ENCODE data around the gene PCSK1.

PCSK1 gene

DNA sequence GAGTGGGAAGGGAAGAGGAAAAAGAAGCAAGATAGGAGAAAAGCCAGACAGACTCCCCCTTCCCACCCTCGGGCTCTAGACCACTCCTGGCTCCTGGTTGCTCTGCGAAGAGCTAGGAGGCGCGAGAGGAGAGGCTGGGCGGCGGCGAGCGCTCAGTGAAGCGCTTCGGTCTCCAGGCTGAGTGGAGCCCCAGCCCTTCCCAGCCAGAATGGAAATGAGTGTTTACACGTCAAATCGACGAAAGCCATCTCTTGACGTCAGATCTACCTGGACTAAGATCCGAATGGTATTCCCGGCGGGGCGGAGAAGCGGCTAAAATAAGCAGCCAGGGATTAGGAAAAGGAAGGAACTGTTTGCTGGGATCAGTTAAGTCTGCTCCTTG lies at the start of gene PCSK1:
Gene PCSK1, minus strand, starts transcription at position 183 of the 382 bp plus-strand sequence. CDS start 206 bp downstream, outside the sequence.
- DNase-seq (ENCODE audit: low read depth in 2 of 3, low spot score in 2 of 3) = no peak

DNA sequence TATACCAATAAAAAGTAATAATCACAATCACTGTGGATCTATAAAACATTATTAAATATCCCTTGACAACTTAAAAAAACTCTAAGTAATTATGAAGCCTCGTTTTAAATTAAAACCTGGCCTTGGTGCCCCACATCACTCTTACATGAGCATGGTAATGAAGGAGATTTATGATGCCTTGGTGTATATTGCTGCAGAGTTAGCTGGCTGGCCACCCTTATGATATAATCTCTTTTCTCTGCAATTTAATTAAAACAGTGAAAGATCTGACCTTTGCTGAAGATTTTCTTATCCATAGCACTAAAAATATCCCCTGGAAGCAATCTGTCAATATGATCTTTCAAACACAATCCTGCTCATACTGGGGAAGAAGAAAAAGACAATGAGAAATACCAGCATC lies 48.8 kb upstream of the PCSK1 start:
- no peak for DNase-seq (ENCODE audit: low read depth in 2 of 3, low spot score in 2 of 3)

GRCh38 chr5:96481009-96481786 lies 48.1 kb upstream of the PCSK1 start:
- no peak for DNase-seq (ENCODE audit: low read depth in 2 of 3, low spot score in 2 of 3)

DNA sequence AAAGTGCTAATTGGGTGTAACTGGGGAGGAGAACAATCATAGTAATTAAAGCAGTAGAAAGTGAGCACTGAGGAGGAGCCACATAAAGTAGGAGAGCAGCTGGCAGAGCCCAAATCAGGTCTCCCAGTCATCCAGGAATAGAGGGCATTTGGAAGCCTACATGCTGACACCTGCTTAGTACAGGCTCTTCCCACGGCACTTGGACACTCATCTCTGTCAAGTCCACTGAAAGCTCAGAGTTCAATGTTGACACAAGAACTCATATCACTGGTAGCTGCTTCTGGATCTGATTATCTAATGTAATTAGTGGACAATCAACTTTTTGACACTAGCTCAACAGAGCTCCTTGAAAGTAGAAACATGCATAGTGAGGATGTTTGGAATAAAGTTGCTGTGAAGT lies 45.9 kb upstream of the PCSK1 start:
- no peak for DNase-seq (ENCODE audit: low read depth in 2 of 3, low spot score in 2 of 3)

GRCh38 chr5:96476654-96477053 lies 43.6 kb upstream of the PCSK1 start:
- no peak for DNase-seq (ENCODE audit: low read depth in 2 of 3, low spot score in 2 of 3)

DNA sequence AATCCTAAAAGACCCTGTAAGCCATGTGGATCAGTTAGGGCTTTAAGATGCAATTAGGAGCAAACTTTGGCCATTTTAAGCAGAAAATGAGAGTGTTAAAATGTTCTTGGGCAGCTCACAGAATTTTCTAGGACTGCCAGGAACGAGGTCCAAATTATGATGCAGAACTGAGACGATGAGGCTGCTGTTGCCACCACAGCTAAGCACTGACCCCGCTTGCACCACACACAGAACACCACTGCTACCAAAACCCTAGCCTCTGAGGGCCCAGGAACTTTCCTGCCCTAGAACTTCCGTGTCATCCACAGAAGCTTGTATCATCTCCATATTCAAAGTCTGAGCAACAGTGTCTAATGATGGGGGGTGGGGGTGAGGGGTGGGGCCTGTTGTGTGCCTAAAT lies 41.0 kb upstream of the PCSK1 start:
- no peak for DNase-seq (ENCODE audit: low read depth in 2 of 3, low spot score in 2 of 3)

DNA sequence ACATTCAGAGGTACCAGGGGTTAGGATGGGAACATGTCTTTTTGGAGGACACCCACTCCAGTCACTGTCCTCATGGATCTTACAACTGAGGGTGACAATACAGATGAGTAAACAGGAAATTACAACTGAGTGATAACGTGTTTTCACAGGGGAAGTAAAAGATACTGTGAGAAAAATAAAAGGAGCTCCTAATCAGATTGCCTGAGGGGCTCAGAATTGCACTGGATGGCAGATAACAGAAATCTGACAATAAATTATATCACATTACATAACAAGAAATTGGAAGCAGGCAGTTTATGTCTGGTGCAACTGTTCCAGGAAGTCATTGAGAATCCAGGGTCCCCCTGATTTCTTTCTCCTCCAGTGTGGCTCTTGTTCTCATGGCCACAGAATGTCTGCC lies 40.1 kb upstream of the PCSK1 start:
- DNase-seq (ENCODE audit: low read depth in 2 of 3, low spot score in 2 of 3) = no peak

GRCh38 chr5:96470785-96471184 lies 37.7 kb upstream of the PCSK1 start:
- no peak for DNase-seq (ENCODE audit: low read depth in 2 of 3, low spot score in 2 of 3)

GRCh38 chr5:96468956-96469355 lies 35.9 kb upstream of the PCSK1 start:
- no peak for DNase-seq (ENCODE audit: low read depth in 2 of 3, low spot score in 2 of 3)

GRCh38 chr5:96463091-96463490 lies 30.0 kb upstream of the PCSK1 start:
- DNase-seq (ENCODE audit: low read depth in 2 of 3, low spot score in 2 of 3) = no peak

- DNase-seq (ENCODE audit: low read depth in 2 of 3, low spot score in 2 of 3) = no peak
Measured at GRCh38 chr5:96459313-96460121, 26.5 kb upstream of the PCSK1 start.

DNA sequence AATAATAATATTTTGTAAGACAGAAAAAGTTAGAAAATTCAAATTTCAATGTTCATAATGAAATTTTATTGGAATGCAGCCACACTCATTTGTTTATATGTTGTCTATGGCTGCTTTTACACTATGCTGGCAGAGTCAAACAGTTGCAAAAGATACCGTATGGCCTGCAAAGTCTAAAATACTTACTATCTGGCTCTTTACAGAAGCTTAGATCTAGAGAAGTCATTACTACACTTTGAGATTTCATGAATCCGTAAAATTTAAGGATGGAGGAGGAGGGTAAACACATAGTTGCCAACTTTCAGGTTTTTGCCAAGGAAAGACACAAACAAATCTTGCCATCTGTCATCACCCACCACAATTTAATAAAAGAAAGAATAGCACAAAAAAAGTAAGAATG lies 25.1 kb upstream of the PCSK1 start:
- no peak for DNase-seq (ENCODE audit: low read depth in 2 of 3, low spot score in 2 of 3)

DNA sequence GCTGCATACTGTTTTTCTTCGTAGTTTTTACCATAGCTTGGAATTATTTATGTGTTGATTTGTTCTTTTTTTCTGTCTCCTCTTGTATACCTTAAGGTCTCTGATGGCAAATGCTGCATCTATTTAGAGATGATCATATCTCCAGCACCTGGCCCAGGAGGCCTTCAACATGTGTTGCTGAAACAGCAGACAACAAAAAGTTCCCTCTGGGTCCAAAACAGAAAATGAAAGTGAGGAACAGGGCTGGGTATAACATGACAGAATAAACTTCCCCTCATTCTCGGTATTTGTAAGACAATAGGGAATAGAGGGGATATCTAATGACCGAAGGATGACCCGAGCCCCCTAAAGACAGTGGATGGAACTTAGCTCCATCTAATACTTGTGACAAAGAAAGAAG lies 22.7 kb upstream of the PCSK1 start:
- no peak for DNase-seq (ENCODE audit: low read depth in 2 of 3, low spot score in 2 of 3)

GRCh38 chr5:96453394-96453793 lies 20.3 kb upstream of the PCSK1 start:
- DNase-seq (ENCODE audit: low read depth in 2 of 3, low spot score in 2 of 3) = no peak

- DNase-seq (ENCODE audit: low read depth in 2 of 3, low spot score in 2 of 3) = no peak
Measured at GRCh38 chr5:96447949-96448348, 14.9 kb upstream of the PCSK1 start.

GRCh38 chr5:96440185-96440538 lies 7.1 kb upstream of the PCSK1 start:
- no peak for DNase-seq (ENCODE audit: low read depth in 2 of 3, low spot score in 2 of 3)

GRCh38 chr5:96439477-96440184 lies 6.6 kb upstream of the PCSK1 start:
- DNase-seq (ENCODE audit: low read depth in 2 of 3, low spot score in 2 of 3) = no peak

DNA sequence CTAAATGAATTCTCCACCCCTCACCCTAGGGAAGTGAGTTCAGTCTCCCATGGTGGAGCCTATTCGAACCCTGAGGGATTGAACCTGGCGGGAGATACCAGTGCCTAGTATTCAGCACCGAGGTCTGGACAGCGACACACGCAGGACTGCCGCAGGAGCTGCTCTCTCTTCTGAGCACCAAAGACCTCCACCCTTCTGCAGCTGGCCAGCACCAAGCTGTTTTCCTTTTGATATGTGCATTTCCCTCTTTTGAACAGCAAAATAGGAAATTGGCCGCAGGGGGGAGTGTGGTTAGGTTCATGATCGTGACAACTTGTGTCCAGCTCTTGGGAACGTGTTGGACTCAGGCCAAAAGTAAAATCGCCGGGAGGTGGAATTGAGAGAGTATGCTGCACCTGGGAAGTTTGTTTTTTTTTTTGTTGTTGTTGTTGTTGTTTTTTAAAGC lies 1.2 kb upstream of the PCSK1 start:
- DNase-seq (ENCODE audit: low read depth in 2 of 3, low spot score in 2 of 3) = peak in 1 of 3 experiments; percentile 11

DNA sequence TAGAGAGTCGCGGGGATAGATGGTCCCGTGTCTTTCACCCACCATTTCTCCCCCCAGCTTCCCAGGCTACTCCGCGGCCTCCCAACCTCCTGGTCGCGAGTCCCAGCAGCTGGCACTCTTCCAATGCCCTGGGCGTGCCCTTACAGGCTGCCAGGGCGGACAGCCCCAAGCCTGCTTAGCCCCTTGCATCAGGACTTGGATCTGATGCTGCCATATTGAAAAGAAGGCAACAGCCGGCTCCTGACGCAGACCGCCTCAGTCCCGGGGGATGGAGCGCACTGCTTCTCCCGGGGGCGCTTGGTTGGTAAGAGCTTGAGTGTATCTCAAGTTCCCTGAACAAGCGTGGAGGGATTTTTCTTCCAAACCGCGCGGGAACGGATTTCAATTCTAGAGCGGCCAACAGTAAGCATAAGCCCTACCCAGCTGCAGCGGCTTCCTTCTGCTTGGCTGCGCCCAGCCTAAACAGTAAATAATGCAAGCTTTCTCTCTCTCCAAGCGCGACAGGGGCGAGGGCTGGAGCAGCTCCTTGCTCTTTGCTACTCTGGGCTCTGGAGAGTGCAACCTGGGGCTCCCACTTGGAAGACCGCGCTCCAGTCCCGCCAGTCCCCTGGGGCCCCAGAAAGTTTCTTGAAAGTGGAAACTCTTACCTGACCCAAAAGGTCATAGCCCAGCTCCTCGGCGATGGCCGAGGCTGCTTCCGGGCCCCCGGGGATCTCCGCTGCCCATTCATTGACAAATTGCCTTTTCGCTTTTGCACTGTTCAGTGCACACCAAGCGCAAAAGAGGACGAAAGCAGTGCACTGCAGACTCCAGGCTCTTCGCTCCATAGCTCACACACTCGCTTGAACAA lies 607 bp downstream of the PCSK1 start:
- no peak for DNase-seq (ENCODE audit: low read depth in 2 of 3, low spot score in 2 of 3)

GRCh38 chr5:96431376-96432187 lies 1.5 kb downstream of the PCSK1 start:
- no peak for DNase-seq (ENCODE audit: low read depth in 2 of 3, low spot score in 2 of 3)
